GM18505 (cell line): ENCODE measurements around the gene ELOA.
"Not testable (repeated sequence)": the region's sequence is repeated elsewhere in the genome, so short reads cannot be mapped to it uniquely, and the experiment has no call there.

Source experiments
- ATAC-seq: cut with Tn5 transposase; IDR thresholded peaks from one replicate; pipeline ENCODE4 v1.9.1; 2021; ENCODE audit not compliant: unreplicated experiment
- POLR2A ChIP-seq: IDR thresholded peaks from 4 replicates; pipeline ENCODE4 v1.6.1; 2011; ENCODE audit warnings: borderline replicate concordance; ENCODE audit not compliant: insufficient read depth, insufficient read length; ENCODE audit errors: extremely low read depth

ELOA gene

DNA sequence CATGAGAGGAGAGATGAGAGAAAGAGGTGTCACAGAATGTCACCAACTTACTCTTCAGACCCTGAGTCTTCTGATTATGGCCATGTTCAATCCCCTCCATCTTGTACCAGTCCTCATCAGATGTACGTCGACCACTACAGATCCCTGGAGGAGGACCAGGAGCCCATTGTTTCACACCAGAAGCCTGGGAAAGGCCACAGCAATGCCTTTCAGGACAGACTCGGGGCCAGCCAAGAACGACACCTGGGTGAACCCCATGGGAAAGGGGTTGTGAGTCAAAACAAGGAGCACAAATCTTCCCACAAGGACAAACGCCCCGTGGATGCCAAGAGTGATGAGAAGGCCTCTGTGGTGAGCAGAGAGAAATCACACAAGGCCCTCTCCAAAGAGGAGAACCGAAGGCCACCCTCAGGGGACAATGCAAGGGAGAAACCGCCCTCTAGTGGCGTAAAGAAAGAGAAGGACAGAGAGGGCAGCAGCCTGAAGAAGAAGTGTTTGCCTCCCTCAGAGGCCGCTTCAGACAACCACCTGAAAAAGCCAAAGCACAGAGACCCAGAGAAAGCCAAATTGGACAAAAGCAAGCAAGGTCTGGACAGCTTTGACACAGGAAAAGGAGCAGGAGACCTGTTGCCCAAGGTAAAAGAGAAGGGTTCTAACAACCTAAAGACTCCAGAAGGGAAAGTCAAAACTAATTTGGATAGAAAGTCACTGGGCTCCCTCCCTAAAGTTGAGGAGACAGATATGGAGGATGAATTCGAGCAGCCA, 8.0 kb downstream of the ELOA start:
- no peak for TF ChIP-seq POLR2A
- ATAC-seq: no peak

DNA sequence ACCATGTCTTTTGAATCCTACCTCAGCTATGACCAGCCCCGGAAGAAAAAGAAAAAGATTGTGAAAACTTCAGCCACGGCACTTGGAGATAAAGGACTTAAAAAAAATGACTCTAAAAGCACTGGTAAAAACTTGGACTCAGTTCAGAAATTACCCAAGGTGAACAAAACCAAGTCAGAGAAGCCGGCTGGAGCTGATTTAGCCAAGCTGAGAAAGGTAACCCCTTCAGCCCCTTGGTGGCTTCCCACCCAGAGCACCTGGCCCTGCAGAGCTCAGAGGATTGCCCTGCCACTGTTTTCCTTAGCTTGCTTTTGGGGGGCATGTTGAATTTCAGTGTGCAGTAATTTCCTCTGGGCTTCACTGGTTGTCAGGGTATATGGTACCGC, 8.5 kb downstream of the ELOA start:
- TF ChIP-seq POLR2A: no peak
- no peak for ATAC-seq

DNA sequence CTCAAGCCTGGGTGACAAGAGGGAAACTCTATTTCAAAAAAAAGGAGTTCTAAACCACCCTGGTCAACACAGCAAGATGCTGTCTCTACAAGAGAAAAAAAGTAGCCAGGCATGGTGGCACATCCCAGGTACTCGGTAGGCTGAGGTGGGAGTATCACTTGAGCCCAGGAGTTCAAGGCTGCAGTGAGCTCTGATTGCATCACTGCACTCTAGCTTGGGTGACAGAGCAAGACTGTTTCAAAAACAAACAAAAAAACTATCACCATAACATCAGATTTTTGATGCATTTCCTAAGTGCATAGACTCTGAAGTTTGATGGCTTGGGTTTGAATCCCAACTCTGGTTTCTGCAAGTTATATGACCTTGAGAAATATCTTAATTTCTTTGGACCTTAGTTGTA, 9.6 kb downstream of the ELOA start:
- no peak for TF ChIP-seq POLR2A

DNA sequence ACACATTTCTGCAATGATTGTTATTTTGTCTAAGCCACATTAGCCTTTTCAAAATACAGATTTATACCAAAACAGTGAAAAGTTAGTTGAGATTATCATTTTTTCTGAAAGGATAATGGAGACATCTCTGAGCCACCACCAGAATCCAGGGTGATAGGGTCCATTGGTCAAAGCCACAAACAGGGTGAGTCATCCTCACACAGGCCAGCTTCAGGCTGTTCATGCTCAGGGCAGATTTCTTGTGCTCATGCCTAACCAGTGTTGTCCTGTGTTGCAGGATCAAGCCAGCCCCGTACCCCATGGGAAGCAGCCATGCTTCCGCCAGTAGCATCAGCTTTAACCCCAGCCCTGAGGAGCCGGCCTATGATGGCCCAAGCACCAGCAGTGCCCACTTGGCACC, 13.4 kb downstream of the ELOA start:
- no peak for ATAC-seq
- peak; percentile 19 for TF ChIP-seq POLR2A

More for the DNA sequence above, 9.6 kb downstream of the ELOA start:
- no peak for ATAC-seq

DNA sequence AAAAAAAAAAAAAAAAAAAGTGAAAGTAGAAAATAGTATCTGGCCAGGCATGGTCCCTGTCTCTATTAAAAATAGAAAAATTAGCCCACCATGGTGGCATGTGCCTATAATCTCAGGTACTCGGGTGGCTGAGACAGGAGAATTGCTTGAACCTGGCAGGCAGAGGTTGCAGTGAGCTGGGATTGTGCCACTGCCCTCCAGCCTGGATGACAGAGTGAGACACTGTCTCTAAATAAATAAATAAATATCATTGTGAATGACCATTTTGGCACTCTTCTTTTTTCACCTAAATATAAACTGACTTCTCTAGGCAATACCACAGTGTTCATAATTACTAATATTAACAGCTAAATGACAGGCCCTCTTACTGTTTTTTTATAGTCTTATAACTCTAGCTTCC, 14.5 kb downstream of the ELOA start:
- no peak for TF ChIP-seq POLR2A
- ATAC-seq: no peak

DNA sequence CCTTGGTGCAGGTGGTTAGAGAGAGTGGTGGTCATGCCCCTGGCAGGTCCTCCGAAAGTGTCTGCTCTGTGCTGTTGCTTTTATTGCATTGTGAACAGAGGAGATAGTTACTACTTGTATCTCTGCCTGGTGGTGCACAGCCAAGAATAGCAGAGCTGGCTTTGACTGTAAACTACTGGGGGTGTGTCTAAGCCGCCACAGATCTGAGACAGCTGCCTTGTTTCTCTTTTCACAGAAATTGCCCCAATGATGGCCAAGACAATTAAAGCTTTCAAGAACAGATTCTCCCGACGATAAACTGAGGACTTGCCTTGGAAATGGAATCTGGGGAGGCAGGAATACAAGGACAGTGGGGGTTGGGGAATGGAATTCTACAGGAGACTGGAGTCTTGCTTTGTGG, 16.0 kb downstream of the ELOA start:
- TF ChIP-seq POLR2A: no peak
- no peak for ATAC-seq

DNA sequence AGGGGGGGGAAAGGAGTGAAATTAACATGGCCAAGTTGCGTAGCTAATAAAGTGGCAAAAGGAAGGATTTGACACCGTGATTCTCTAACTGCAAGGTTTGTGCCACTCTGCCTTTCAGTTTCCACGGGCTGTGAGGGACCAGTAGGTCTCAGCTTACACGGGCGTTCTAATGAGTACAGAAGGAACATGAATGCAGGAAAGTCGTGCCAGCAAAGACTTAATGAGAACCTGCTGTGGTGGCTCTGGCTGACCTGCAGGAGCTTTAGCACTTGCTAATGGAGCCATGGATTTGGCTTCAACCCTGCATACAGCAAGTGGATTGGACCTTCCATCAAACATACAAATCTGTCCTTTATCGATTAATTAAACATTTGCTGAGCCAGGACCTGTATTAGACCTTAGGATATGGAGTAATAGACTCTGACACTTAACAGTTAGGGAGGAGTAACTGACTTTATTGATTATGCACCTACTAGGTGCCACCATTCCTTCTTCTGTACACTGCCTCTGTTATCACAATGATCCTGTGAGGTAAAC, 19.8 kb downstream of the ELOA start:
- TF ChIP-seq POLR2A: no peak
- no peak for ATAC-seq

DNA sequence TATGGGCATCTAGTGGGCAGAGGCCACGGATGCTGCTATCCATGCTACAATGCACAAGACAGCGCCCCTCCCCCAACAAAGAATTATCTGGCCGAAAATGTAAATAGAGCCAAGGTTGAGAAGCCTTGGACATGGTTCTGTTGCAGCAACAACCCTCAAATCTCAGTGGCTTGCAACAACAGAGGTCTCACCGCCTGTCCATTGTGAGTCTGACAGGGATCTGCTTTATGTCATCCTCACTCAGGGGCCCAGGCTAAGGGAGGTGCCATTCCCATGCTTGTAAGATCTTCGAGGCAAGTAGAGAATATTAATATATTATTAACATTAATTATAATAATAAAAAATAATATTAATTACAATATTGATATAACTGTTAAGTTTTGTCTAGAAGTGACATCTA, 25.5 kb downstream of the ELOA start:
- no peak for TF ChIP-seq POLR2A
- ATAC-seq: no peak

DNA sequence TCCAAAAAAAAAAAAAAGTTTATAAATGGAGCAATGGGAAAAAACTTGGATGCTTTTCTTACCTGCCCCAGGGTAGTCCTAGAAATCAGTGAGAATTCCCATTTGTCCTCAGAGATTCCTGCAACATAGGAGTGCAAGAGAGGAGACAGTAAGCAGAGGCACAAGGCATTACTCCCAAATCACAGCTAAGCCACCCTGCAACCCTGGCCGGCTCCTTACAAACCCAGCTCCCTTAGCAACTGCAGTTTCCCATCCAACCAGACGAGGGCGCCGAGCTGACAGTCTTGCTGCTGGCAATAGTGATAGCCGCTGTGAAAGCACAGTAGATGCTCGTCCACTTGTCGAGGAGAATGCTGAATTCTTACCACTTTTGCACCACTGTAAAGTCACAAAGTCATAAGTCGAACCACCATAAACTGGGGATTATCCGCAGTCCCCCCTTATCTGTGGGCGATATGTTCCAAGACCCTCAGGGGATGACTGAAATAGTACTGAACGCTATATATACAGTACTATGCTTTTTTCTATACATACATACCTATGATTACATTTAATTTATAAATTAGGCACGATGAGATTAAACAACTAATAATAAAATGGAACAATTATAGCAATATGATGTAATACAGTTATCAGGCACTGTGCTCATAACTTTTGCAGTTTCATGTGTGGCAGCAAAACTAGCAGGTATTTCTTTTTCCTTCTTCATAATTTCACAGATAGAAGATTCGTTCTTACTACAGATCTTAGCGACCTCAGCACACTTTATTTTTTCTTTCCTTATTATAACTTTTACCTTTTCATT, 29.0 kb downstream of the ELOA start:
- no peak for TF ChIP-seq POLR2A
- ATAC-seq: no peak

DNA sequence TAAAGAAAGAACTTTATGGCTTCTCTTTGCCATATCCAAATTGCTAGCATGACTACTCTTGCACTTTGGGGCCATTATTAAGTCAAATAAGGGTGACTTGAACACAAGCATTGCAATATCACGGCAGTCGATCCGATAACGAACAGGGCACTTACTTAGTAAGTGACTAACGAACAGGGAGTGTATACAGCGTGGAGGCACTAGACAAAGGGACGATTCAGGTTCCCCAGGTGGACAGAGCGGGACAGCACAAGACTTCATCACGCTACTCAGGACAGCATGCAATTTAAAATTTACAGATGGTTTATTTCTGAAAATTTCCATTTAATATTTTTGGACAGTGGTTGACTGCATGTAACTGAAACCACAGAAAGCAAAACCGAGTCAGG, 29.6 kb downstream of the ELOA start:
- no peak for TF ChIP-seq POLR2A
- no peak for ATAC-seq

DNA sequence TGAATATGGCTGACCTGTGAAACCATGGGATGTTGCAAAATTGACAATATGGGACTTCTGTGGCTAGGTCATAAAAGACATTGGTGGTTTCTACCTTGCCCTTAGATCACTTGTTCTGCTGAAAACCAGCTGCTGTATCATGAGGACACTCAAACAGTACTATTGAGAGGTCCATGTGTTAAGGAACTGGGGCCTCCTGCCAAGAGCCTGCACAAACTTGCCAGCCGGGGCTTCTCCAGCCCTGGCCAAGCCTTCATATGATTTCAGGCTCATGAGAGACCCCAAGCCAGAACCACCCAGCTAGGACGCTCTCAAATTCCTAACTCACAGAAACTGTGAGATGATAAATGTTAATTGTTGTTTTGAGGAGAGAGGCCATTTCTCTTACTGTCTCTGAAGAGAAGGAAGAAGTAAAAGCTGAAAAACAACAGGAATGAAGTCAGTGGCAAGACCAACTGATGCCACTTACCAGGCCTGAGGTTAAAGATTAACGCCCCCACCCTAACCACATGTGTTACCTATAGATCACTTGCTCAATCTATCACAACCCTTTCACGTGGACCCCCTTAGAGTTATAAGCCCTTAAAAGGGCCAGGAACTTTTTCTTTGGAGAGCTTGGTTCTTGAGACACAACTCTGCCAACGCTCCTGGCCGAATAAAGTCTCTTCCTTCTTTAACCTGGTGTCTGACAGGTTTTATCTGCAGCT, 31.1 kb downstream of the ELOA start:
- no peak for ATAC-seq
- no peak for TF ChIP-seq POLR2A

DNA sequence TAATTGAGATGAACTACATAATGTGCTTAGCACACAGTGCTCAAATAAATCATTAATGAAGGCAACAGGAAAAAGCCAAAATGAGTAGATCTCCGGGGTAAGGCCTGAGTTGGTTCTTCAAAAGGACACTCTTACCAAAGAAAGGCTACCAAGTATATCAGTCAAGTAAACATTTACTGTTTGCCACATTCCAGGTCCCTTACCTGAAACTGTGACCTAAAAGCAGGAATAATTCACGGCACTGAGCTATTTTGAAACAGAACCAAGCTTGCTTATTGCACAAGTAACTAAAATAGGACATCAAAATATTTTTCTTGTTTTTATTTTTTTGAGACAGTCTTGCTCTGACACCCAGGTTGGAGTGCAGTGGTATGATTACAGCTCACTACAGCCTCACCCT, 32.9 kb downstream of the ELOA start:
- no peak for TF ChIP-seq POLR2A

DNA sequence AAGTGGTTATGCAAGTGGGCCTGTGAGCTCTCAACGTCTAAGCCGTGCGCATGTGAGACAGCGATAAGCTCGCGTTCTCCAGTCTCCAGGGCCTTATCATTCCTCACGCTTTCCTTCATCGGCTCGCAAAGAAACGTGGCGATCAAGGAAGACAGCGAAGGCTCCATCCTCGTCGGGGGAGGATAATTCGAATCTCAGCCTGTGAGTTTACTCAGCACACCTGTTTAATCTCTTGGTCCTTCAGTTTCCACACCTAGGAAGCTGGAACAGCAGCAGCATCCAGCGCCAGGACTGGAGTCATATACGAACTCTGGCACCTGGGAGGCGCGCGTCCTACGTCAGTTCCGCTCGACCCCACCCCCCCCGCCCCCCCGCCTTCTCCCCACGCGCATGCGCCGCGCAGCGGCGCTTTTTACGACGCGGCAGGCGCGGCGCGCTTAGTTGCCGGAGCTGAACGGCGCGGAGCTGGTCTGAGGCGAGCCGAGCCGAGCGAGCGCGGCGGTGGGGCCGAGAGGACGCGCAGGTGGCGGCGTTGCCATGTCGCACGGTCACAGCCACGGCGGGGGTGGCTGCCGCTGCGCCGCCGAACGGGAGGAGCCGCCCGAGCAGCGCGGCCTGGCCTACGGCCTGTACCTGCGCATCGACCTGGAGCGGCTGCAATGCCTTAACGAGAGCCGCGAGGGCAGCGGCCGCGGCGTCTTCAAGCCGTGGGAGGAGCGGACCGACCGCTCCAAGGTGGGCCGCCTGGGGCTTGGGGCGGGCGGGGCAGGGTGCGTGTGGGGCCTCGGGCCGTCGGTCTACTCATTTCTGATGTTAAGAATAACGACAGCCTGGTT, 34.9 kb downstream of the ELOA start, which contains the start of gene PITHD1:
Gene PITHD1 (plus strand): TSS at position 440 of the 836 bp plus-strand sequence. CDS start 98 bp downstream, at position 538.
- ATAC-seq: peak; percentile 83
- peak; percentile 92 for TF ChIP-seq POLR2A

More for the DNA sequence above, 32.9 kb downstream of the ELOA start:
- ATAC-seq: no peak

DNA sequence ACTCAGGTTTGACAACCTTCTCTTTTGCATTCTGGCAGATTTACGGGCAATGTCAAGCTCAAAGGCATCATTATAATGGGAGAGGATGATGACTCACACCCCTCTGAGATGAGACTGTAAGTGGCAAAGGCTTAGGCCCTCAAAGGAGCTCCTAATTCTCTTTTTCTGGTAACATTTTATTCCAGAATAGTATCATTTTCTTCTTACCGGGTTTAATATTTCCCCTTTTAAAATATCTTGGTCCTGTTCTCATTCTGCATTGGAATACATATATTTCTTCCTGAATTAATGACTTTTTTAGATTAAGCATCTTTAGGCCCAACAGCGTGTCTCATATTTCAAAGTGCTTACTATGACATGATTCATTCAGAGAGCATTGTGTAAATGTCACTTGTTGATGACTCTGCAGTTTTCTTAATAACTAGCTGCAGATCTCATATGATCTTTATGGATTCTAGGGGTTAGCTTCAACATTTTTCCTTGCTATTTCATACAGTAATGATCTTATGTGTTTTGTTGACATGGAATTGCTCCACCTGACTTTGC, 36.6 kb downstream of the ELOA start:
- no peak for ATAC-seq
- TF ChIP-seq POLR2A: no peak

DNA sequence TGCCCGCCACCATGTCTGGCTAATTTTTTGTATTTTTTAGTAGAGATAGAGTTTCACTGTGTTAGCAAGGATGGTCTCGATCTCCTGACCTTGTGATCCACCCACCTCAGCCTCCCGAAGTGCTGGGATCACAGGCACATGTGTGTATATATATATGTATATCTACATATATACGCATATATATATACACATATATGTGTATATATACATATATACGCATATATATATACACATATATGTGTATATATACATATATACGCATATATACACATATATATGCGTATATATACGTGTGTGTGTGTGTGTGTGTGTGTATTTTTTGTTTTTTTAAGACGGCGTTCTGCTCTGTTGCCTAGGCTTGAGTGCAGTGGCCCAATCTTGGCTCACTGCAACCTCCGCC, 39.9 kb downstream of the ELOA start:
- not testable (repeated sequence) for ATAC-seq
